Activated naive CD4-positive, alpha-beta T cell treated with anti-CD3 and anti-CD28 coated beads for 36 hours (primary cell): Measurements from ENCODE around the gene KPNA3. TPM values are rescaled to one million over a fixed set of nuclear protein-coding genes. Genes with fewer than 3 reads are reported as not detected.
"Not testable (repeated sequence)": the region's sequence is repeated elsewhere in the genome, so short reads cannot be mapped to it uniquely, and the experiment has no call there.

ENCODE experiments used
- CTCF ChIA-PET: fragments of 350-600 bp; sonication (Branson Sonifier 250); formaldehyde crosslinking; loops from one replicate; lab custom pipeline; 2021; ENCODE audit warnings: antibody characterized with exemption; lab: Charles Lee
- DNase-seq: peaks from one replicate; pipeline ENCODE4 v3.0.0-alpha.2; 2020
- H3K27ac Mint-ChIP-seq: one replicate; pipeline ENCODE4 v1.8.0; 2021; ENCODE audit warnings: mild to moderate bottlenecking, mixed read lengths
- H3K27me3 Mint-ChIP-seq: one replicate; pipeline ENCODE4 v1.8.0; 2021; ENCODE audit warnings: low read depth, mixed read lengths
- H3K36me3 Mint-ChIP-seq: one replicate; pipeline ENCODE4 v1.8.0; 2021; ENCODE audit warnings: low read depth, mixed read lengths
- H3K4me1 Mint-ChIP-seq: one replicate; pipeline ENCODE4 v1.8.0; 2021; ENCODE audit warnings: low read depth, mixed read lengths
- H3K4me3 Mint-ChIP-seq: one replicate; pipeline ENCODE4 v1.8.0; 2021; ENCODE audit warnings: mild to moderate bottlenecking, moderate library complexity, mixed read lengths
- H3K9me3 Mint-ChIP-seq: one replicate; pipeline ENCODE4 v1.8.0; 2021; ENCODE audit warnings: mixed read lengths
- intact Hi-C: fragments of 100-400 bp; cut with micrococcal nuclease; formaldehyde crosslinking; loops from one replicate; pipeline ENCODE4 v1.15.1; 2023
- total RNA-seq, 2 experiments: library from RNA; stranded (reverse); gene quantifications; one replicate each; pipeline ENCODE4 v1.2.3, GENCODE V29; 2021

Gene KPNA3
- total RNA-seq, 2 experiments from 2014 or later: 47.9 to 50.7 TPM

- no peak overlapping the region for H3K27ac Mint-ChIP-seq
Measured at GRCh38 chr13:49827336-49827735, 34.9 kb upstream of the KPNA3 start.

GRCh38 chr13:49821216-49822009 lies 28.9 kb upstream of the KPNA3 start:
- Mint-ChIP-seq H3K9me3 (no peaks in the 10 kb centered on the region), H3K27me3 (peaks cover 5% of the 10 kb centered on the region), H3K4me3 (no peak overlapping the region), H3K4me1 (no peaks in the 10 kb centered on the region), H3K36me3 (no peaks in the 10 kb centered on the region), H3K27ac (no peak overlapping the region)
- intact Hi-C loops: no loop called here
- CTCF ChIA-PET: interaction anchor here (0.7 kb wide), 1 partner anchor 551 kb away, joined by 3 read pairs; no protein-coding TSS in a partner anchor
- no peak for DNase-seq

More at GRCh38 chr13:49827336-49827735, 34.9 kb upstream of the KPNA3 start:
- Mint-ChIP-seq H3K27me3 (peaks cover 5% of the 10 kb centered on the region), H3K36me3 (no peaks in the 10 kb centered on the region), H3K4me3 (no peak overlapping the region), H3K4me1 (peaks cover 4% of the 10 kb centered on the region), H3K9me3 (peaks cover 9% of the 10 kb centered on the region)
- intact Hi-C loops: no loop called here
- no peak for DNase-seq
- CTCF ChIA-PET: interaction anchor here (0.6 kb wide), 2 partner anchors 21 to 384 kb away, joined by 3 to 4 read pairs; no protein-coding TSS in a partner anchor

GRCh38 chr13:49820591-49821215 lies 28.2 kb upstream of the KPNA3 start:
- DNase-seq: no peak
- intact Hi-C loops: no loop called here
- CTCF ChIA-PET: interaction anchor here (0.7 kb wide), 1 partner anchor 551 kb away, joined by 3 read pairs; no protein-coding TSS in a partner anchor
- Mint-ChIP-seq H3K27me3 (peaks cover 5% of the 10 kb centered on the region), H3K27ac (no peak overlapping the region), H3K36me3 (no peaks in the 10 kb centered on the region), H3K4me3 (no peak overlapping the region), H3K4me1 (no peaks in the 10 kb centered on the region), H3K9me3 (no peaks in the 10 kb centered on the region)

- CTCF ChIA-PET, H3K27me3 Mint-ChIP-seq, H3K27ac Mint-ChIP-seq, H3K9me3 Mint-ChIP-seq, H3K4me3 Mint-ChIP-seq, DNase-seq, H3K36me3 Mint-ChIP-seq, H3K4me1 Mint-ChIP-seq, intact Hi-C loops: not testable (repeated sequence)
Measured at GRCh38 chr13:49816047-49816446, 23.6 kb upstream of the KPNA3 start.

- no peak overlapping the region for H3K27ac Mint-ChIP-seq
- no peaks in the 10 kb centered on the region for H3K9me3 Mint-ChIP-seq
- no peaks in the 10 kb centered on the region for H3K36me3 Mint-ChIP-seq
- CTCF ChIA-PET: no interaction called here
- no peak overlapping the region for H3K4me3 Mint-ChIP-seq
- H3K27me3 Mint-ChIP-seq: peaks cover 4% of the 10 kb centered on the region
- no peaks in the 10 kb centered on the region for H3K4me1 Mint-ChIP-seq
- intact Hi-C loops: no loop called here
- DNase-seq: no peak
Measured at GRCh38 chr13:49814551-49815270, 22.2 kb upstream of the KPNA3 start.

GRCh38 chr13:49812812-49813211 lies 20.3 kb upstream of the KPNA3 start:
- CTCF ChIA-PET: interaction anchor here (1.2 to 1.3 kb wide), 2 partner anchors 31 to 1292 kb away, joined by 3 read pairs; no protein-coding TSS in a partner anchor
- H3K27ac Mint-ChIP-seq: no peak overlapping the region
- no peaks in the 10 kb centered on the region for H3K9me3 Mint-ChIP-seq
- H3K4me1 Mint-ChIP-seq: no peaks in the 10 kb centered on the region
- intact Hi-C loops: no loop called here
- DNase-seq: no peak
- no peaks in the 10 kb centered on the region for H3K36me3 Mint-ChIP-seq
- no peak overlapping the region for H3K4me3 Mint-ChIP-seq
- peaks cover 4% of the 10 kb centered on the region for H3K27me3 Mint-ChIP-seq

GRCh38 chr13:49811527-49811908 lies 19.0 kb upstream of the KPNA3 start:
- CTCF ChIA-PET: interaction anchor here (1.3 kb wide), 1 partner anchor 33 kb away, joined by 3 read pairs; no protein-coding TSS in a partner anchor
- no peaks in the 10 kb centered on the region for H3K4me1 Mint-ChIP-seq
- no peak for DNase-seq
- no peak overlapping the region for H3K4me3 Mint-ChIP-seq
- H3K9me3 Mint-ChIP-seq: no peaks in the 10 kb centered on the region
- intact Hi-C loops: no loop called here
- no peaks in the 10 kb centered on the region for H3K36me3 Mint-ChIP-seq
- H3K27ac Mint-ChIP-seq: no peak overlapping the region
- peaks cover 4% of the 10 kb centered on the region for H3K27me3 Mint-ChIP-seq

GRCh38 chr13:49810567-49811526 lies 18.4 kb upstream of the KPNA3 start:
- Mint-ChIP-seq H3K27me3 (peaks cover 7% of the 10 kb centered on the region), H3K4me3 (no peak overlapping the region), H3K27ac (no peak overlapping the region), H3K9me3 (no peaks in the 10 kb centered on the region), H3K36me3 (no peaks in the 10 kb centered on the region), H3K4me1 (no peaks in the 10 kb centered on the region)
- DNase-seq: no peak
- intact Hi-C loops: no loop called here
- CTCF ChIA-PET: no interaction called here

- CTCF ChIA-PET: no interaction called here
- Mint-ChIP-seq H3K9me3 (no peaks in the 10 kb centered on the region), H3K36me3 (no peaks in the 10 kb centered on the region), H3K4me3 (no peak overlapping the region), H3K27ac (no peak overlapping the region), H3K27me3 (peaks cover 10% of the 10 kb centered on the region), H3K4me1 (no peaks in the 10 kb centered on the region)
- intact Hi-C loops: no loop called here
- DNase-seq: no peak
Measured at GRCh38 chr13:49807681-49808080, 15.2 kb upstream of the KPNA3 start.

- intact Hi-C loops: no loop called here
- Mint-ChIP-seq H3K4me1 (no peaks in the 10 kb centered on the region), H3K4me3 (no peak overlapping the region), H3K27ac (no peak overlapping the region), H3K9me3 (no peaks in the 10 kb centered on the region), H3K36me3 (no peaks in the 10 kb centered on the region), H3K27me3 (peaks cover 6% of the 10 kb centered on the region)
- CTCF ChIA-PET: interaction anchor here (0.6 to 0.7 kb wide), 2 partner anchors 21 to 664 kb away, joined by 3 to 4 read pairs; no protein-coding TSS in a partner anchor
- no peak for DNase-seq
Measured at GRCh38 chr13:49806126-49806536, 13.6 kb upstream of the KPNA3 start.

GRCh38 chr13:49803047-49803446 lies 10.6 kb upstream of the KPNA3 start:
- H3K27ac Mint-ChIP-seq, H3K4me1 Mint-ChIP-seq, H3K36me3 Mint-ChIP-seq, DNase-seq, intact Hi-C loops, H3K4me3 Mint-ChIP-seq, H3K9me3 Mint-ChIP-seq, H3K27me3 Mint-ChIP-seq: not testable (repeated sequence)
- CTCF ChIA-PET: interaction anchor here (1.2 to 1.5 kb wide), 2 partner anchors 10 to 12 kb away, joined by 3 to 4 read pairs; no protein-coding TSS in a partner anchor
